Measurements from ENCODE around the gene SSC4D. TPM values are rescaled to one million over a fixed set of nuclear protein-coding genes. Genes with fewer than 3 reads are reported as not detected.
"Not testable (repeated sequence)": the region's sequence is repeated elsewhere in the genome, so short reads cannot be mapped to it uniquely, and the experiment has no call there.

The SSC4D gene
- total RNA-seq, 4 donors from 2014 or later = 0.39 to 0.66 (median 0.46) TPM; not detected in 1

DNA sequence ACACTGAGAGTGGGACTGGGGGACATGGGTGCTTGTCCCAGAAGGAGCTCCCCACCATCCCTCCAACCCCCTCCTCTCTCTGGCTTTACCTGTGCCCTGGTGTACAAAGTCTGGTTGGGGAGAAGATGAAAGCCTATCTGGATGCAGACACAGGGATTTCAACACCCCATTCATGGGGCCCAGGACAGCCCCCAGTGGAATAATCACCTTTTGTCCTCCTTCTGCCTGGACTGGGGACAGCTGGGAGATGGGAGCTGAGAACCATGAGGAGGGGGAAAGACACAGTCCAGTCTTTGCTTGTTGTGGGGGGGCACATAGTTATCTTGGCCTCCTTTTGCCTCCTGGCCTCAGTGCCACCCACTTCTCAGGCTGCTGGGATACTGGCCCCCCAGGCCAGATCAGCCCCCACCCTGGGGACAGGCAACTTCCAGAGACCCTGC lies 1.4 kb downstream of the SSC4D start:
- Histone ChIP-seq H3K36me3 (no peaks in the 10 kb centered on the region), H3K4me1 (no peaks in the 10 kb centered on the region), H3K4me3 (no peak overlapping the region), H3K9me3 (no peaks in the 10 kb centered on the region), H3K27me3 (no peaks in the 10 kb centered on the region), H3K27ac (replicated peaks in 1 of 4) (no peak overlapping the region)
- intact Hi-C loops (cut with DNase I) = no loop called here
- no peak for DNase-seq (ENCODE audit: extremely low spot score)
- TF ChIP-seq POLR2A (IDR thresholded peaks at IDR 0.05; ENCODE audit: low read depth) = no peak
- no peak for TF ChIP-seq POLR2AphosphoS5 (IDR thresholded peaks at IDR 0.05)
- no peak for TF ChIP-seq CTCF (IDR thresholded peaks at IDR 0.05)
- TF ChIP-seq EP300 (IDR thresholded peaks at IDR 0.05) = no peak

DNA sequence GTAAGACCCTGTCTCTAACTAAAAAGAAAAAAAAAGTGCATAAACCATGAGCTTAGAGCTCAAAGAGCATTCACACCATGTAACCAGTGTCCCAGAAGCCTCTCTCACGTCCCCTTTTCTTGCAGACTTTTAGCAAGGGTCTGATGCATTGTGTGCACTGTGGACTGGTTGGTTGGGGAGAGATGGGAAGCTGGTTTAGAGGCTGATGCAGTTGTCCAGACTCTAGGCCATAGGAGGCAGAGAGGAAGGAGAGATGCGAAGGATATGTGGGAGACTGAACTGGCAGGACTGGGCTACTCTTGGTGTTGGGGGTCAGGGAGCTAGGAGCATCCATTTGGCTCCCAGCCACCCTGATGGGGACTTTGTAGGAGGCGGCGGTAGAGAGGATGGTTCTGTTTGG lies 1.8 kb downstream of the SSC4D start:
- Histone ChIP-seq H3K4me3 (no peak overlapping the region), H3K4me1 (no peaks in the 10 kb centered on the region), H3K27me3 (no peaks in the 10 kb centered on the region), H3K9me3 (no peaks in the 10 kb centered on the region), H3K36me3 (no peaks in the 10 kb centered on the region), H3K27ac (replicated peaks in 1 of 4) (no peak overlapping the region)
- no peak for DNase-seq (ENCODE audit: extremely low spot score)
- intact Hi-C loops (cut with DNase I) = no loop called here
- TF ChIP-seq CTCF (IDR thresholded peaks at IDR 0.05) = no peak
- TF ChIP-seq POLR2A (IDR thresholded peaks at IDR 0.05; ENCODE audit: low read depth) = no peak
- no peak for TF ChIP-seq EP300 (IDR thresholded peaks at IDR 0.05)
- TF ChIP-seq POLR2AphosphoS5 (IDR thresholded peaks at IDR 0.05) = no peak
- WGBS = 90% methylated on average over 4 of the region's 4 CpGs

DNA sequence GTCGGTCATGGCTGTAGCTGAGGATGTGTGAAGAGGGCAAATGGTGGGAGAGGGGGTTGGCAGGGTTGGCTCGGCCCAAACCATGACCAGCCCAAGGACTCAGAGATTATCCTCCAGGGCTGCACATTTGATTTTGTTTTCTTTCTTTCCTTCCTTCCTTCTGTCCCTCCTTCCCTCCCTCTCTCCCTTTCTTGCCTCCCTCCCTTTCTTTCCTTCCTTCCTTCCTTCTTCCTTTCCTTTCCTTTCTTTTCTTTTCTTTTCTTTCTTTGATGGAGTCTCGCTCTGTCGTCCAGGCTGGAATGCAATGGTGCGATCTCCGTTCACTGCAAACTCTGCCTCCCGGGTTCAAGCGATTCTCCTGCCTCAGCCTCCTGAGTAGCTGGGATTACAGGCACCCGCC lies 3.8 kb downstream of the SSC4D start:
- Histone ChIP-seq H3K9me3 (no peaks in the 10 kb centered on the region), H3K4me1 (no peaks in the 10 kb centered on the region), H3K27me3 (no peaks in the 10 kb centered on the region), H3K4me3 (no peak overlapping the region), H3K36me3 (no peaks in the 10 kb centered on the region), H3K27ac (replicated peaks in 1 of 4) (no peak overlapping the region)
- WGBS = 88% methylated on average over 9 of the region's 9 CpGs
- no peak for DNase-seq (ENCODE audit: extremely low spot score)
- intact Hi-C loops (cut with DNase I) = no loop called here
- TF ChIP-seq EP300 (IDR thresholded peaks at IDR 0.05) = no peak
- TF ChIP-seq CTCF (IDR thresholded peaks at IDR 0.05) = no peak
- TF ChIP-seq POLR2AphosphoS5 (IDR thresholded peaks at IDR 0.05) = no peak
- no peak for TF ChIP-seq POLR2A (IDR thresholded peaks at IDR 0.05; ENCODE audit: low read depth)

DNA sequence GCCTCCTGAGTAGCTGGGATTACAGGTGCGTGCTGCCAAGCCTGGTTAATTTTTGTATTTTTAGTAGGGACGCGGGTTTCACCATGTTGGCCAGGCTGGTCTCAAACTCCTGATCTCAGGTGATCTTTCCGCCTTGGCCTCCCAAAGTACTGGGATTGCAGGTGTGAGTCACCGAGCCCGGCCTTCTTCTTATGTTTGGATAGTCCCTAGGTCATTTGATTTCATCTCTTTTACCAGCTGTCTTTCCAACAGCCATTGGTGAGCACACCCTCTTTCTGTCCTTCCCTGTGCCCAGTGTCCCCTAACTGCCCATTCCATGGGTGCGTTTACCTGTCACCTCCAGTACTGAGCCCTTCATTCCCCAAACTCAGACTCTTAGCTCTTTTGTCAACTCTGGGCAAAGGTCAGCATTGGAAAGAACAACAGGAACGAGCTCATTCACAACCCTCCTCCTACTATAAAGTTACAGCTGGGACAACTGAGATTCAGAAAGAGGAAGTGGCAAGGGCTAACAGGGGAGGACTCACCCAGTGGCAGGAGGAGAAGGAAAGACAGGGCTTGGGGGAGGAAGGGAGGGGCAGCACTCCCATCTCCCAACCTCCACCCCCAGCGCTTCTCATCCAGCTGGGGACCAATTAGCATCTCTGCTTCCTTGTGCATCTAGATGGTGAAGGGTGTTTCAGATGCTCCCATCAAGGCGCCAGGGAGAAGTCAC lies 5.6 kb downstream of the SSC4D start:
- 83% methylated on average over 10 of the region's 10 CpGs for WGBS

DNA sequence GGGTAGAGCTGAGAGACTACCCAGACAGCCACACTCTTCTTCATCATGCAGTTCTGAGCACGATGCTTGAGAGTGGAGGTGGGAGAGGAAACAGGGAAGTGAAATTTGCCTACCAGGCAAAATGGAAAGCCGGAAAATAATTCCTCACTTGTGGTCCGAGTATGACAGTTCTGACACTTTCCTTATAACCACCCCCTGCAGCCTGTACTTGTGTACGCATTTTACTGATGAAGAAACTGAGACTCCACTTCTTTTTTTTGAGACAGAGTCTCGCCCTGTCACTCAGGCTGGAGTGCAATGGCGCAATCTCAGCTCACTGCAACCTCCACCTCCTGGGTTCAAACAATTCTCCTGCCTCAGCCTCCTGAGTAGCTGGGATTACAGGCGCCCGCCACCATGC lies 6.4 kb downstream of the SSC4D start:
- H3K9me3 ChIP-seq; H3K27me3 ChIP-seq; intact Hi-C loops (cut with DNase I); H3K4me1 ChIP-seq; H3K36me3 ChIP-seq; H3K4me3 ChIP-seq; DNase-seq (ENCODE audit: extremely low spot score); H3K27ac ChIP-seq (replicated peaks in 1 of 4): not testable (repeated sequence)
- 76% methylated on average over 8 of the region's 8 CpGs for WGBS

More for the DNA sequence above, 5.6 kb downstream of the SSC4D start:
- no peaks in the 10 kb centered on the region for H3K27me3 ChIP-seq
- no peaks in the 10 kb centered on the region for H3K9me3 ChIP-seq
- no peaks in the 10 kb centered on the region for H3K36me3 ChIP-seq
- H3K4me1 ChIP-seq = no peaks in the 10 kb centered on the region
- no peak for DNase-seq (ENCODE audit: extremely low spot score)
- H3K4me3 ChIP-seq = no peak overlapping the region
- peak overlapping the region in 1 of 4 donors; percentile 18 for H3K27ac ChIP-seq (replicated peaks in 1 of 4)
- intact Hi-C loops (cut with DNase I) = no loop called here
- TF ChIP-seq EP300 (IDR thresholded peaks at IDR 0.05) = no peak
- no peak for TF ChIP-seq POLR2A (IDR thresholded peaks at IDR 0.05; ENCODE audit: low read depth)
- no peak for TF ChIP-seq POLR2AphosphoS5 (IDR thresholded peaks at IDR 0.05)
- no peak for TF ChIP-seq CTCF (IDR thresholded peaks at IDR 0.05)
